H1 (cell line): ENCODE results near the gene RGS8. TPM values are rescaled to one million over a fixed set of nuclear protein-coding genes. Genes with fewer than 3 reads are reported as not detected.

Source experiments
- CTCF ChIA-PET: fragments of 300-600 bp; sonication (Branson Sonifier 250); formaldehyde crosslinking; loops from one replicate; lab custom pipeline; 2021; ENCODE audit not compliant: partially characterized antibody; lab: Charles Lee
- POLR2A ChIA-PET: fragments of 300-600 bp; sonication (Branson Sonifier 250); formaldehyde crosslinking; loops from one replicate; lab custom pipeline; 2021; ENCODE audit warnings: inconsistent platforms; ENCODE audit not compliant: partially characterized antibody; lab: Charles Lee
- DNase-seq, 2 experiments: peaks; one replicate each; pipeline versions ENCODE4 v3.0.0 to v3.0.0-alpha.2; 2010 to 2022; ENCODE audit warnings: low spot score in 2 of 2, low read depth in 1 of 2, mixed read lengths in 1 of 2
- FAIRE-seq: peaks from 2 replicates; lab custom pipeline; 2011; peaks lifted over from hg19 to GRCh38; lab: Jason Lieb, UNC
- H2AFZ ChIP-seq: 2 replicates; pipeline ENCODE4 v1.8.1; 2012; ENCODE audit warnings: low read length, inconsistent platforms
- H2AK5ac ChIP-seq: 2 replicates; pipeline ENCODE4 v1.6.1; 2013; ENCODE audit warnings: low read depth, low read length
- H2BK120ac ChIP-seq: replicated peaks from 2 replicates; pipeline ENCODE3; 2013; ENCODE audit warnings: low read depth, low read length, inconsistent platforms
- H2BK12ac ChIP-seq: 2 replicates; pipeline ENCODE4 v1.6.1; 2013; ENCODE audit warnings: low read depth, low read length
- H2BK15ac ChIP-seq: 2 replicates; pipeline ENCODE4 v1.6.1; 2013; ENCODE audit warnings: low read length
- H2BK20ac ChIP-seq: 2 replicates; pipeline ENCODE4 v1.6.1; 2013; ENCODE audit warnings: low read length
- H2BK5ac ChIP-seq: 2 replicates; pipeline ENCODE4 v1.6.1; 2013; ENCODE audit warnings: low read depth, low read length
- H3K14ac ChIP-seq: 2 replicates; pipeline ENCODE4 v1.6.1; 2013; ENCODE audit warnings: inconsistent platforms; ENCODE audit not compliant: insufficient read length
- H3K18ac ChIP-seq: 2 replicates; pipeline ENCODE4 v1.6.1; 2013; ENCODE audit warnings: low read length; ENCODE audit errors: extremely low read depth
- H3K23ac ChIP-seq: 2 replicates; pipeline ENCODE4 v1.6.1; 2013; ENCODE audit warnings: inconsistent platforms; ENCODE audit not compliant: insufficient read length
- H3K23me2 ChIP-seq: 2 replicates; pipeline ENCODE4 v1.6.1; 2013; ENCODE audit warnings: low read depth, low read length
- H3K27ac ChIP-seq: 2 replicates; pipeline ENCODE4 v1.6.1; 2011; ENCODE audit warnings: low read depth, low read length, inconsistent platforms
- H3K27me3 ChIP-seq, 4 experiments: replicated peaks in 1 of 4; 1 replicate in 1 of 4; 2 replicates in 3 of 4; pipeline versions ENCODE4 v1.6.1 to v1.8.1; 2011 to 2013; ENCODE audit warnings: low read length in 3 of 4, mild to moderate bottlenecking in 3 of 4, inconsistent platforms in 2 of 4, mixed read lengths in 2 of 4, moderate library complexity in 1 of 4; ENCODE audit not compliant: control insufficient read depth in 3 of 4, insufficient read depth in 3 of 4; ENCODE audit errors: extremely low read depth in 1 of 4
- H3K36me3 ChIP-seq, 4 experiments: 2 replicates each; pipeline versions ENCODE4 v1.6.1 to v1.8.1; 2011 to 2013; ENCODE audit warnings: mild to moderate bottlenecking in 4 of 4, low read length in 3 of 4, moderate library complexity in 2 of 4, control low read depth in 1 of 4, inconsistent platforms in 1 of 4; ENCODE audit not compliant: insufficient read depth in 4 of 4, control insufficient read depth in 2 of 4
- H3K4ac ChIP-seq: replicated peaks from 2 replicates; pipeline ENCODE3; 2013; ENCODE audit warnings: low read length, low read depth, mixed read lengths, inconsistent platforms; ENCODE audit not compliant: insufficient read length
- H3K4me1 ChIP-seq, 4 experiments: replicated peaks in 1 of 4; 1 replicate in 1 of 4; 2 replicates in 3 of 4; pipeline versions ENCODE4 v1.6.1 to v1.8.1; 2011 to 2013; ENCODE audit warnings: low read length in 3 of 4, inconsistent platforms in 2 of 4, mixed read lengths in 1 of 4; ENCODE audit not compliant: insufficient read depth in 4 of 4, control insufficient read depth in 3 of 4
- H3K4me2 ChIP-seq, 2 experiments: 2 replicates each; pipeline versions ENCODE4 v1.6.1 to v1.8.1; 2011 to 2013; ENCODE audit warnings: low read depth in 2 of 2, low read length in 2 of 2, control low read depth in 1 of 2, inconsistent platforms in 1 of 2, mild to moderate bottlenecking in 1 of 2; ENCODE audit not compliant: insufficient read depth in 1 of 2
- H3K4me3 ChIP-seq, 4 experiments: fragments of 200-600, 300-600 bp in 1 of 4; sonication (generic), shearing (Covaris generic), sonication (Bioruptor Twin) in 1 of 4; 2 replicates each; pipeline versions ENCODE4 v1.5.1 to v1.8.1; 2011 to 2016; ENCODE audit warnings: low read length in 4 of 4, low read depth in 3 of 4, control low read depth in 2 of 4, inconsistent platforms in 2 of 4, mild to moderate bottlenecking in 2 of 4, mixed read lengths in 1 of 4, moderate library complexity in 1 of 4; ENCODE audit not compliant: insufficient read depth in 2 of 4; ENCODE audit errors: extremely low read depth in 1 of 4
- H3K56ac ChIP-seq: replicated peaks from 2 replicates; pipeline ENCODE3; 2013; ENCODE audit warnings: low read depth, mild to moderate bottlenecking, mixed read lengths, low read length, inconsistent platforms; ENCODE audit not compliant: insufficient read length
- H3K79me1 ChIP-seq: 2 replicates; pipeline ENCODE4 v1.6.1; 2013; ENCODE audit warnings: low read depth, low read length, control low read depth
- H3K79me2 ChIP-seq, 2 experiments: 2 replicates each; pipeline versions ENCODE4 v1.6.1 to v1.8.1; 2012 to 2013; ENCODE audit warnings: low read length in 2 of 2, mild to moderate bottlenecking in 2 of 2, inconsistent platforms in 1 of 2; ENCODE audit not compliant: insufficient read depth in 2 of 2, control insufficient read depth in 1 of 2
- H3K9ac ChIP-seq, 4 experiments: replicated peaks in 1 of 4; 1 replicate in 1 of 4; 2 replicates in 3 of 4; pipeline versions ENCODE4 v1.6.1 to v1.8.1; 2011 to 2013; ENCODE audit warnings: low read depth in 3 of 4, low read length in 3 of 4, control low read depth in 2 of 4, mild to moderate bottlenecking in 2 of 4, moderate library complexity in 2 of 4, inconsistent platforms in 1 of 4; ENCODE audit errors: extremely low read depth in 1 of 4
- H3K9me3 ChIP-seq, 2 experiments: 2 replicates each; pipeline versions ENCODE4 v1.6.1 to v1.8.1; 2012 to 2013; ENCODE audit warnings: mild to moderate bottlenecking in 2 of 2, moderate library complexity in 2 of 2, control low read depth in 1 of 2, inconsistent platforms in 1 of 2, low read depth in 1 of 2, low read length in 1 of 2, mixed read lengths in 1 of 2; ENCODE audit not compliant: insufficient read depth in 2 of 2
- H4K20me1 ChIP-seq, 2 experiments: replicated peaks in 1 of 2; 2 replicates each; pipeline versions ENCODE3 to v1.8.1; 2011 to 2013; ENCODE audit warnings: inconsistent platforms in 2 of 2, low read length in 2 of 2, mild to moderate bottlenecking in 1 of 2; ENCODE audit not compliant: insufficient read depth in 2 of 2, control insufficient read depth in 1 of 2
- H4K5ac ChIP-seq: 2 replicates; pipeline ENCODE4 v1.6.1; 2013; ENCODE audit warnings: low read length, low read depth, mixed read lengths, inconsistent platforms; ENCODE audit not compliant: insufficient read length
- H4K8ac ChIP-seq: 2 replicates; pipeline ENCODE4 v1.8.0; 2013; ENCODE audit warnings: mild to moderate bottlenecking, moderate library complexity, low read length, inconsistent platforms; ENCODE audit not compliant: insufficient read depth; ENCODE audit errors: extremely low read depth
- H4K91ac ChIP-seq: replicated peaks from 2 replicates; pipeline ENCODE3; 2013; ENCODE audit warnings: low read length, mixed read lengths, inconsistent platforms; ENCODE audit not compliant: insufficient read length
- CBX5 ChIP-seq: fragments of 300-800, 300-1000 bp; sonication (generic); IDR thresholded peaks from 2 replicates; pipeline ENCODE4 v1.7.1; 2016; ENCODE audit warnings: antibody characterized with exemption, low read length, low read depth
- FOSL1 ChIP-seq: IDR thresholded peaks from 2 replicates; pipeline ENCODE4 v1.6.1; 2011; ENCODE audit warnings: mild to moderate bottlenecking, low read depth, low read length, moderate library complexity; ENCODE audit not compliant: insufficient read depth
- GABPA ChIP-seq: IDR thresholded peaks from 2 replicates; pipeline ENCODE4 v1.6.1; 2011; ENCODE audit warnings: mild to moderate bottlenecking, low read length, moderate library complexity, borderline replicate concordance; ENCODE audit not compliant: insufficient read depth
- HDAC6 ChIP-seq: IDR thresholded peaks from one replicate; pipeline ENCODE4 v1.7.1; 2012; ENCODE audit warnings: low read depth, mild to moderate bottlenecking, inconsistent platforms, low read length, moderate library complexity
- KDM5A ChIP-seq: fragments of 200-600 bp; IDR thresholded peaks from 2 replicates; pipeline ENCODE4 v1.7.1; 2012; ENCODE audit warnings: mild to moderate bottlenecking, low read length, inconsistent platforms, mixed read lengths
- RBBP5 ChIP-seq: IDR thresholded peaks from 2 replicates; pipeline ENCODE4 v1.7.1; 2012; ENCODE audit warnings: low read depth, mild to moderate bottlenecking, inconsistent platforms, low read length, moderate library complexity, borderline replicate concordance
- RFX5 ChIP-seq: IDR thresholded peaks from 2 replicates; pipeline ENCODE4 v1.6.1; 2011; ENCODE audit warnings: low read depth, low read length, improper control_type of control experiment, borderline replicate concordance
- SIRT6 ChIP-seq: IDR thresholded peaks from one replicate; pipeline ENCODE4 v1.7.1; 2012; ENCODE audit warnings: low read length, inconsistent platforms
- SIX5 ChIP-seq: IDR thresholded peaks from 2 replicates; pipeline ENCODE4 v1.6.1; 2011; ENCODE audit warnings: mild to moderate bottlenecking, low read depth, low read length
- SP1 ChIP-seq: IDR thresholded peaks from 2 replicates; pipeline ENCODE4 v1.6.1; 2011; ENCODE audit warnings: low read depth, low read length
- SP4 ChIP-seq: IDR thresholded peaks from 2 replicates; pipeline ENCODE4 v1.6.1; 2012; ENCODE audit warnings: low read length, inconsistent platforms
- SRF ChIP-seq: IDR thresholded peaks from 2 replicates; pipeline ENCODE4 v1.6.1; 2011; ENCODE audit warnings: mild to moderate bottlenecking, low read depth, low read length, moderate library complexity
- SUZ12 ChIP-seq: fragments of 200-600 bp; sonication (generic); IDR thresholded peaks from 2 replicates; pipeline ENCODE4 v1.6.1; 2012; ENCODE audit warnings: mild to moderate bottlenecking, inconsistent platforms, low read length, moderate library complexity, mixed read lengths
- TEAD4 ChIP-seq: IDR thresholded peaks from 2 replicates; pipeline ENCODE4 v1.6.1; 2012; ENCODE audit warnings: low read depth, low read length, inconsistent platforms, mixed read lengths
- WGBS, 2 experiments: shearing (Covaris generic) in 1 of 2; methylation state at CpG; one replicate each; pipeline versions ENCODE4 v1.1.6 to v1.1.7; 2013 to 2015; ENCODE audit warnings: low lambda C conversion rate in 2 of 2, mixed read lengths in 2 of 2, inconsistent platforms in 1 of 2, low coverage in 1 of 2, missing lambda C conversion rate in 1 of 2; ENCODE audit not compliant: insufficient replicate concordance in 2 of 2, insufficient coverage in 1 of 2, insufficient read length in 1 of 2; ENCODE audit errors: extremely low coverage in 1 of 2, missing lambda C conversion rate in 1 of 2; 5-methylcytosine and 5-hydroxymethylcytosine counted together
- polyA plus RNA-seq, 7 experiments: library from polyadenylated mRNA; depleted of rRNA in 3 of 7; stranded (reverse) in 5 of 7; unstranded in 2 of 7; fragments of >200 nt in 5 of 7; fragments of 200-250 nt in 2 of 7; gene quantifications; 1 replicate in 5 of 7; 2 replicates in 1 of 7; 4 replicates in 1 of 7; pipeline versions ENCODE4 v1.2.1 to v1.2.3, GENCODE V29; 2011 to 2013; ENCODE audit warnings: missing spikeins in 2 of 7, mixed read lengths in 2 of 7
- total RNA-seq: library from RNA; stranded (reverse); fragmentation: NEBNext Ultra II Directional; extraction: Animal tissue kit (Norgen Biotek cat#: 25700); gene quantifications from 2 replicates; pipeline ENCODE4 v1.2.1, GENCODE V29; 2021
- TF ChIP-seq, protein P1 (sequence below): IDR thresholded peaks from 2 replicates; pipeline ENCODE4 v1.6.1; 2011; ENCODE audit warnings: low read length, improper control_type of control experiment

RGS8 gene
- total and polyA plus RNA-seq, 2 of the 8 experiments (the other 6 are each of a cell fraction or from before 2014, with no cell fraction given): 0.13 to 0.23 TPM

- H3K79me2 ChIP-seq: no peaks in the 10 kb centered on the region
- no peak overlapping the region for H4K91ac ChIP-seq
- FAIRE-seq (no peak), DNase-seq (no peak)
- no peak overlapping the region for H4K8ac ChIP-seq
- 68% methylated on average over 1 of the region's 1 CpG; no CpG with 5 or more reads in 1 of the 2 experiments for WGBS, 2 experiments
- no peak overlapping the region for H3K4ac ChIP-seq
- H2AK5ac ChIP-seq: no peak overlapping the region
- H2BK5ac ChIP-seq: no peak overlapping the region
- H3K79me1 ChIP-seq: no peaks in the 10 kb centered on the region
- H3K4me1 ChIP-seq: peaks cover 0 to 3% (median 0%) of the 10 kb centered on the region in 4 experiments; a peak in 1 of 7 replicates
- H3K56ac ChIP-seq: no peak overlapping the region
- POLR2A ChIA-PET: no interaction called here
- H2BK12ac ChIP-seq: no peak overlapping the region
- H2BK120ac ChIP-seq: no peak overlapping the region
- H3K27ac ChIP-seq: no peak overlapping the region
- no peak overlapping the region for H2AFZ ChIP-seq
- H3K9me3 ChIP-seq: no peaks in the 10 kb centered on the region
- no peak overlapping the region for H3K14ac ChIP-seq
- no peak overlapping the region for H3K4me2 ChIP-seq
- no peak overlapping the region for H2BK20ac ChIP-seq
- no peak overlapping the region for H4K5ac ChIP-seq
- H3K23ac ChIP-seq: no peak overlapping the region
- H3K18ac ChIP-seq: no peak overlapping the region
- H3K36me3 ChIP-seq: no peaks in the 10 kb centered on the region
- H3K23me2 ChIP-seq: no peaks in the 10 kb centered on the region
- CTCF ChIA-PET: interaction anchor here (0.7 to 2.0 kb wide), 7 partner anchors 16 to 126 kb away, joined by 3 to 6 read pairs (median 4); no protein-coding TSS in a partner anchor
- no peaks in the 10 kb centered on the region for H3K27me3 ChIP-seq
- no peak overlapping the region for H2BK15ac ChIP-seq
- no peak overlapping the region for H3K4me3 ChIP-seq
- no peak overlapping the region for H3K9ac ChIP-seq
- no peaks in the 10 kb centered on the region for H4K20me1 ChIP-seq
- TF ChIP-seq RFX5: no peak
- TF ChIP-seq SRF: no peak
- TF ChIP-seq HDAC6: no peak
- TF ChIP-seq FOSL1: no peak
- TF ChIP-seq KDM5A: no peak
- TF ChIP-seq SP1: no peak
- TF ChIP-seq SIRT6: no peak
- no peak for TF ChIP-seq SIX5
- no peak for TF ChIP-seq TEAD4
- TF ChIP-seq, protein P1, sequence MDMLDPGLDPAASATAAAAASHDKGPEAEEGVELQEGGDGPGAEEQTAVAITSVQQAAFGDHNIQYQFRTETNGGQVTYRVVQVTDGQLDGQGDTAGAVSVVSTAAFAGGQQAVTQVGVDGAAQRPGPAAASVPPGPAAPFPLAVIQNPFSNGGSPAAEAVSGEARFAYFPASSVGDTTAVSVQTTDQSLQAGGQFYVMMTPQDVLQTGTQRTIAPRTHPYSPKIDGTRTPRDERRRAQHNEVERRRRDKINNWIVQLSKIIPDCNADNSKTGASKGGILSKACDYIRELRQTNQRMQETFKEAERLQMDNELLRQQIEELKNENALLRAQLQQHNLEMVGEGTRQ: no peak
- no peak for TF ChIP-seq GABPA
- TF ChIP-seq RBBP5: no peak
- no peak for TF ChIP-seq SP4
- no peak for TF ChIP-seq CBX5
- TF ChIP-seq SUZ12: no peak
These were observed 37.1 kb upstream of the RGS8 start for GRCh38 chr1:182721525-182721924.
